Measurements from ENCODE around the gene IPPK.
"Not testable (repeated sequence)": the region's sequence is repeated elsewhere in the genome, so short reads cannot be mapped to it uniquely, and the experiment has no call there.

The IPPK gene

DNA sequence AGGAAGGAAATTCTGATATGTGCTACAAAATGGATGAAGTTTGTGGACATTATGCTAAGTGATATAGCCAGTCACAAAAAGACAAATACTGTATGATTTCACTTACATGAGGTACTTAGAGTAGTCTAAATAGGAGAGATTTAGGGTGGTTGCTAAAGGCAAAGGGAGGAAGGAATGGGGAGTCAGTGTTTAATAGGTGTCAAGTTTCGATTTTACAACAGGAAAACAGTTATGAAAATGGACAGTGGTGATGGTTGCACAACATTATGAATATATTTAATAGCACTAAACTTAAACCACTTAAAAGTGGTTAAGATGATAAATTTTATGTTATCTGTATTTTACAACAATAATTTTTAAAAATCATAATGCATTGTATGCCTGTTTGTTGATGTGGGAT is 93.8 kb downstream of the IPPK start:
- no peak for DNase-seq

DNA sequence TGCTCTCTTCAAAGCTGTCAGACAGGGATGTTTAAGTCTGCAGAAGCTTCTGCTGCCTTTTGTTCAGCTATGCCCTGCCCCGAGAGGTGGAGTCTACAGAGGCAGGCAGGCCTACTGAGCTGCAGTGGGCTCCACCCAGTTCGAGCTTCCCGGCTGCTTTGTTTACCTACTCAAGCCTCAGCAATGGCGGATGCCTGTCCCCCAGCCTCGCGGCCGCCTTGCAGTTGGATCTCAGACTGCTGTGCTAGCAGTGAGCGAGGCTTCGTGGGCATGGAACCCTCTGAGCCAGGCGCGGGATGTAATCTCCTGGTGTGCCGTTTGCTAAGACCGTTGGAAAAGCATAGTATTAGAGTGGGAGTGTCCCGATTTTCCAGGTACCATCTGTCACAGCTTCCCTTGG is 96.3 kb downstream of the IPPK start:
- not testable (repeated sequence) for DNase-seq

DNA sequence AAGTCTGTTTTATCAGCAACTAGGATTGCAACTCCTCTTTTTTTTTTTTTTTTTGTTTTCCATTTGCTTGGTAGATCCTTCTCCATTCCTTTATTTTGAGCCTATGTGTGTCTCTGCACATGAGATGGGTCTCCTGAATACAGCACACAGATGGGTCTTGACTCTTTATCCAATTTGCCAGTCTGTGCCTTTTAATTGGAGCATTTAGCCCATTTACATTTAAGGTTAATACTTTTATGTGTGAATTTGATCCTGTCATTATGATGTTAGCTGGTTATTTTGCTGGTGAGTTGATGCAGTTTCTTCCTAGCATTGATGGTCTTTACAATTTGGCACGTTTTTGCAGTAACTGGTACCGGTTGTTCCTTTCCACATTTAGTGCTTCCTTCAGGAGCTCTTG is 98.1 kb downstream of the IPPK start:
- not testable (repeated sequence) for DNase-seq

DNA sequence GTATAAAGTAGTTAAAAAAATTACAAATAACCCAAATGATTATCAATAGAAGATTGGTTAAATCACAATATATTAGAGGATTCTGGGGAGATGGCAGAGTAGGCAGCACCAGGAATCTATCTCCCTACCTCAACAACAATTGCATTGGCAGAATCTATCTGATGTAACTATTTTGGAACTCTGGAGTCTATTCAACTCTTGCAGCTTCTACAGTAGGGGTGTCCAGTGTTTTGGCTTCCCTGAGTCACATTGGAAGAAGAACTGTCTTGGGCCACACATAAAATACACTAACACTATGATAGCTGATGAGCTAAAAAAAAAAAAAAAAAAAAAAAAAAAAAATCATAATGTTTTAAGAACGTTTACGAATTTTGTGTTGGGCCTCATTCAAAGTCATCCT is 104.9 kb downstream of the IPPK start:
- DNase-seq = no peak

DNA sequence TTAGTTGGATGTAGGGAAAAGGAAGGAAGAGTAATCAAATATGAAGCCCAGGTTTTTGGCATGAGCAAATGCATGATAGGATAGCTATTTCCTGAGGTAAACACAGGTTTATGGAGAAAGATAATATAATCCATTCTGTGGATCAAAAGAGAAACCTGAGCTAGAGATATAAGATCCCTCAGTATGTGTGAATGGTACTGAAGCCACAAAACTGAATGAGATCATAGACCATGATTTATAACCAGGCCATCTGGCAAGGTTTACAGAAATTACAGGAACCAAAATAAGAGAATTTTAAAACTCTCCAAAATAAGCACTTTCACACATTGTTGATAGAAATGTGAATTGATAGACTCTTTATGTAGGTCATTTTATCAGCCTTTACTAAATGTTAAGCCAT is 105.4 kb downstream of the IPPK start:
- DNase-seq = no peak

Measured in stimulated activated CD4-positive, alpha-beta T cell treated with anti-CD3 and anti-CD28 coated beads, Interleukin-4, amount 100 ng/mL, for 24 hours (primary cell).